ENCODE data around the gene RNF39.
"Not testable (repeated sequence)": the region's sequence is repeated elsewhere in the genome, so short reads cannot be mapped to it uniquely, and the experiment has no call there.

RNF39 gene

DNA sequence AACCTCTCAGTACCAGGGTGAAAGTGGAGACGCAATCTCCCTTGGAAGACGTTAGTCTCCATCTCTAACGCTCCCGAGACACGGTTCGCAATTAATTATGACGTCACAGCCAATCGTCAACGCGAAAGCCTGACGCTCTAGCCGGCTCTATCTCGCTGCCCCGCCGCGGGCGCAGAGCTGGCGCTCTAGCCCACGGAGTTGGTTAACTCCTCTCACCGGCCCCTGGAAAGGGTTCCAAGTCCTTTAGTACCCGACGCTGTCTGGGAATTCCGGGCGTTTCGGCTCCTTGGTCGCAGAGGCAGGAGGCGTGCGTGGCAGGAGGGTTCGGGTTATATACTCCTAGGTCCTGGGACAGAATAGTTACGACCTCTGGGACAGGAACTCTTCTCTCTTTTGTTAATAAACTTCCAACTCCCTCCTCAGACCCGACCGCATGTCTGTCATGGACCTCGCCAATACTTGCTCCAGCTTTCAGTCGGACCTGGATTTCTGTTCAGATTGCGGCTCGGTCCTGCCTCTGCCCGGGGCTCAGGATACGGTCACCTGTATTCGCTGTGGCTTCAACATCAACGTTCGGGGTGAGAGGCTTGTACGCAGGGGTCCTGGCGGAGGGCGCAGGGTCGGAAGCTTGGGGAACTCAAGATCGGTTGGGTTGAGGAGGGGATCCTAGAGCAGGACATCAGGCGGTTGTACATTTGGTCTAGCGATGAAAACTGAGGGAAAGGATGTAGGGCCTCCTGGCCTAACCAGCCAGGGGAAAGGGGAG is 14.3 kb downstream of the RNF39 start, which contains the start of gene POLR1H:
Gene POLR1H, plus strand, starts transcription at position 174 of the 766 bp plus-strand sequence. Its CDS starts 260 bp downstream, at position 434.
- peak; percentile 95 to 96 for DNase-seq

DNA sequence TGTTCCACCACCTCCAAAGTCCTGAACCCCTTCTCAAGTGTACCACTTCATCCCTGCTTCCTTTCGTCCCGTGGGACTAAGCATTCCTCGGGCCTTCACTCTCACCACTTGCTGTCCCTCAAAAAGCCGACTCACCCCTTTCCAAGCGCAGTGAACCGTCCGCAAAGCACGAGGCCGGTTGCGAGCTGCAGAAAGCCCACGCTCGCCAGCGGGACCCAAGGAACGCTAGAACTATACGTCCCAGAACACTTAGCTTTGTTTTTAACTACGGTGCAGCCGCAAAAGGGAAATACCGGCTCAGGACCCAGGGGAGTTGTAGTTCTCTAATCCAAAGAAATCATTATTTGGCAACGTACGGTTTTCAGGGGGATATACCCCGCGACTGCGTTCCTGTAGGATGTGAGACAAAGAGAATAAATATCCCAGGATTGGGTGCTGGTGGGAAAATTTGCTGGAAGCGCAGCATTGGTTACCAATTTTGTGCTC is 14.9 kb downstream of the RNF39 start:
- peak in 1 of 2 experiments; percentile 48 for DNase-seq

DNA sequence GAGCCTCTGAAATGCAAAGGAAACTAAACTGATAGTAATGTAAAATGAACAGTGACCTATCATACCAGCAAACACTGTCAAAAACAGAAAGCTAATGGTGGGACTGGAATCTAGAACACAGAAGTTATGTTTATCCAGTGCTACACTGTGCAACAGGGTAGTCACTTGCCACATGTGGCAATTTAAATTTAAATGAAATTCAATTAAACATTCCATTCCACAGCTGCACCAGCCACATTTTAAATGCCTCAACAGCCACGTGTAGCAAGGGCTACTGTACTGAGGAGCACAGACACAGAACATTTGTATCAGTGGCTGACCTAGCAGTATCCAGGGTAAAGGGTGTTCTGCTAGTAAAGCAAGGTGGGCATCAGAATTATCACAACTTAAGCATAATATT is 20.1 kb downstream of the RNF39 start:
- no peak for DNase-seq

DNA sequence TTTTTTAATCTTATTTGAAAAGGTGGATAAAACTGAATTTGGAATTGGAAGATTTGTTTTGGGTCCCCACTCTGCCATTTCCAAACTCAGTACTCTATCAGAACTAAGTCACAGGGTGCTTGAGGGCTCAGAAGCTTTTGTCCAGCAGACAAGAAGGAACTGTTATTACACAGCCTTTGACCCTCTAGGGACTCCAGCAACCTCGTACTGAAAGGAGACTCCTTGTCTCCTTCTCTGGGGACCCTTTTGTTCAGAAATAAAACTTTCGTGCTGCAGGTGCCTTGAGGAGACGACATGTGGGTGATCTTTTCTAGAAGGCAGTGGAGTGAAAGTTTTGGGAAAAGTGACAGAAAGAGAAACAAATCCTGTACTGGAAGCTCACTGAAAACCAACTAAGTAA is 21.9 kb downstream of the RNF39 start:
- no peak for DNase-seq

GRCh38 chr6:30047220-30047619 is 28.3 kb downstream of the RNF39 start:
- no peak for DNase-seq

DNA sequence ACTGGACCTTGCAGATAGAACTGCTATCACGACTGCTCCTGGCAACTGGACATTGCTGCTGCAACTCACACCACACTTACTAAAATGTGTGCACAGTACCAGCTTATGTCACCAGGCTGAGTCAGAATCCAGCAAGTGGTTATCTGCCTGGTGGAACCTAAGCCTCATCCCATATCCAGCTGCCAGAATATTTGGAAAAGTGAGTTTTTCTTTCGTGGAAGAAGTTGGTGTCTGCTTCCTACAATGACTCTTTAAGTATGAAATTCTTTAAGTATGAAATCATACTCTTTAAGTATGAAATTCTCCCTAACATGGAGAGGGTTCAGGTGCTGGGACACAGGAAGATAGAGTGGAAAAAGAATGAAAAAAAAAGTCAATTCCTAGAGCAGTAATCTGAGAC is 30.9 kb downstream of the RNF39 start:
- DNase-seq: no peak

DNA sequence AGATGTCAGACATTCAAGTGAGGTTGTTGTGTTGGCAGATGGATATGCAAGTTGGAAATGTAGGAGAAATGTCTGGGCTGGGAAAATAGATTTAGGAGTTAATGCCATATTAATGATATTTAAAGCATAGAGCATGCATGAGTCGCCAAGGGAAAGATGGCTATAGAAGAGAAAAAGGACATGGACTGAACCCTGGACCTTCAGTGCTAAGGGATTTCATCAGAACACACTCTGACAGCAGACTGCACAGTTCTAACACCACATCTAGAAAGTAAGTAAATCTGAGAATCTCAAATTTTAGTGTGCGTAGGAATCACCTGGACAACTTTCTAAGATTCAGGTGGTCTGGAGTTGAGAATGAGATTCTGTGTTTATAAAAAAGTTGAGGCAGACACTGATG is 31.8 kb downstream of the RNF39 start:
- no peak for DNase-seq

DNA sequence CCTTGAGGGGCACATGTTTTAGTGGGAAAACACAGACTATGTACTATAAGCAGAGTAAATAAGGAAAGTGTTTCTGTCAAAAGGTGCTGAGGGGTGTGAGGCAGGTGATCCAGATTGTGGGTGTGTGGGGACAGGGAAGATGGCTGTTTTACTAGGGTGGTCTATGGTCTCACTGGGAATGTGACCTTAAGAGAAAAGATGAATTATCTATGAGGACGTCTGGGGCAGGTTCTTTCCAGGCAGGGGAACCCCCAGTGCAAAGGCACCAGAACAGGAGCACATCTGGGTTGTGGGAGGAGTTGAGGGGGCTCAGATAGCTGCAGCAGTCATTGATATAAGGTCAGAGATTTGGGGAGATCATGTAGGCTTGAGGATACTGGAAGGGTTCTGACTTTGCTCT is 32.7 kb downstream of the RNF39 start:
- no peak for DNase-seq

GRCh38 chr6:30042476-30042875 is 33.1 kb downstream of the RNF39 start:
- DNase-seq: no peak

- no peak for DNase-seq
Observed at GRCh38 chr6:30041821-30042220, 33.7 kb downstream of the RNF39 start.

DNA sequence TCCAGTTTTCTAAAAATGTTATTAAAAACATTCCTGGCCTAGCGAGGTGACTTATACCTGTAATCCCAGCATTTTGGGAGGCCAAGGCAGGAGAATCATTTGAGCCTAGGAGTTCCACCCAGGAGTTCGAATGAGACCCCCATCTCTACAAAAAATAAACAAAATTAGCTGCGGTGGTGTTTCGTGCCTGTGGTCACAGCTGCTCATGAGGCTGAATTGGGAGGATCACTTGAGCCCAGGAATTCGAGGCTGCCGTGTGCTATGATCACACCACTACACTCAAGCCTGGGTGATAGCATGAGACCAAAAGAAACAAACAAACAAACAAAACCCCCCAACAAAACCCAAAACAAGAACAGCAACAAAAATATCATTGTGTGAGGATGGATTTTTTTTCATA is 34.3 kb downstream of the RNF39 start:
- DNase-seq: no peak

DNA sequence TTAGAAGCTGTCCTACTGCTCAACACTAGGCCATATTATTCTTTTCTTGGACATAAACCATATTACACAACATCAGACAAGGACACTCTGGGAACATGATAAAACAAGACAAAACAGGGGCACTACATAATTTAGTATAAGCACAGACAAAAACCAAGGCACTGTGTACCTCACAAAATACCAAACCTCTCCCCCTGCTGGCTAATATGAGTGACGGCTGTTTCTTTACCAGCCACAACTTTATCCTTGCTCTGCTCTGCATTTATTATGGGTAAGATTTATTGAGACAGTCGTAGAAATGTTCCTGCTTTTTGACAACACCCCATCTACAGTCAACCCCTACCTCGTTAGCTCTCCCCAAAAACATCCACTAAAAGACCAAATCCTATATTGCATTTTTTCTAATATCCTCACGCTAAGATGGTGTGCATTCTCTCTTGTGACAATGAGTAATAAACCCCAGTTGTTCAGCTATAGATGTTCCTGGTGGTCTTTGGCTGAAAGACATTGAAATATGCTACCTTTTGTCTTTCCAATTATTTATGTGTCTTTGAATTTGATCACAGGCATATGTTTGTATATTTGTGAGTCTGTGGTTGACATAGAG is 38.3 kb downstream of the RNF39 start:
- DNase-seq: peak; percentile 65 to 66

- peak; percentile 43 to 56 for DNase-seq
Observed at GRCh38 chr6:30035784-30036183, 39.8 kb downstream of the RNF39 start.

- peak; percentile 75 for DNase-seq
Observed at GRCh38 chr6:30033440-30033839, 42.1 kb downstream of the RNF39 start.

DNA sequence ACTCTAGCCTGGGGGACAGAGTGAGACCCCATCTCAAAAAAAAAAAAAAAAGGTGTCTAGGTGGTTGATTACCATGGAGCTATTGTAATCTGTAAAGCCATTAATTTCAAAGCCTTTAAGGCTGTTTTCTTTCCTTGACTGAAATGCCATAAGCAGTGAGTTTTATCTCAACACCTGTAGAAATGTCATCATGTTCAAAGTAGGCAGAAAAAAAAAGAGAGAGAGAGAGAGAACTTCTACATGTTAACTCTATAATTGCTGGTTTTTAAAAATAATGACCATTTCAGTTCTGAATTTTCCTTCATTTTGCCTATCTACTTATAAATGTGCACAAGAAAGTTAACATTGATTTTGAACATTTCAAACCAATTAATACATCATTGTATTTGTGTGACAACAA is 44.2 kb downstream of the RNF39 start:
- no peak for DNase-seq

DNA sequence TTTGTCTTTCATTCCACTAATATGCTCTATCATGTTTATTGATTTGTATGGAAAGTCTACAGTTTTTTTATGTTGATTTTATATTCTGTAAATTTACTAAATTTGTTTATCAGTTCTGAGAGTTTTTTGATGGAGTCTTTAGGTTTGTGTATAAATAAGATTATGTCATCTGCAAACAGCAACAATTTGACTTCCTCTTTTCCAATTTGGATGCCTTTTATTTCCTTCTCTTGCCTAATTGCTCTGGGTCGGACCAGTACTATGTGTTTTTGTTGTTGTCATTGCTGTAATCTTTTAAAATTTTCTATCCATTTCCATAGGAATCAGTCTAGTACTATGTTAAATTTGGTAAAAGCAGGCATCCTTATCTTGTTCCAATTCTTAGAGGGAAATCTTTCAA is 46.0 kb downstream of the RNF39 start:
- no peak for DNase-seq

GRCh38 chr6:30025186-30025585 is 50.4 kb downstream of the RNF39 start:
- no peak for DNase-seq

DNA sequence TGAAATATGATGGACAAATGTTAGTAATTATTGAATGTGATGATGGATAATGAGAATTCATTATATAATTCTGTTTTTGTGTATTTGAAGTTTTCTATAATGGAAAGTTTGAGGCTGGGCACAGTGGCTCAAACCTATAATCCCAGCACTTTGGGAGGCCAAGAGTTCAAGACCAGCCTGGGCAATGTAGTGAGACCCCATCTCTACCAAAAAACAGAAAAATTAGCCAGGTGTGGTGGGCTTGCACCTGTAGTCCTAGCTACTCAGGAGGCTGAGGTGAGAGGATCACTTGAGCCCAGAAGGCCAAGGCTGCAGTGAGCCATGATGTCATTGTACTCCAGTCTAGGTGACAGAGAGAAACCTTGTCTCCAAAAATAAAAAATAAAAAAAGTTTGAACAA is 52.9 kb downstream of the RNF39 start:
- DNase-seq: not testable (repeated sequence)

- no peak for DNase-seq
Observed at GRCh38 chr6:30022189-30022588, 53.4 kb downstream of the RNF39 start.

GRCh38 chr6:30020626-30021025 is 54.9 kb downstream of the RNF39 start:
- DNase-seq: no peak

Data from AML-193 (cell line).